Fibroblast of villous mesenchyme (primary cell): ENCODE measurements around the gene GATA2. TPM values are rescaled to one million over a fixed set of nuclear protein-coding genes. Genes with fewer than 3 reads are reported as not detected.

Experiments
- DNase-seq: peaks from one replicate; pipeline ENCODE4 v3.0.0-alpha.2; 2010; ENCODE audit warnings: low read depth
- H3K4me3 ChIP-seq: 2 replicates; pipeline ENCODE4 v1.5.1; 2011; ENCODE audit warnings: low read depth, mild to moderate bottlenecking, low read length
- CTCF ChIP-seq: IDR thresholded peaks from 2 replicates; pipeline ENCODE4 v1.5.1; 2012; ENCODE audit warnings: low read depth, mild to moderate bottlenecking, low read length; ENCODE audit not compliant: insufficient read depth
- total RNA-seq: library from RNA; depleted of rRNA; stranded (reverse); fragments of >200 nt; gene quantifications from 2 replicates; pipeline ENCODE4 v1.2.3, GENCODE V29; 2012

Gene GATA2
- total RNA-seq, 1 donor, result 41.0 TPM

- DNase-seq, result no peak
- no peak for TF ChIP-seq CTCF
- H3K4me3 ChIP-seq, result no peak overlapping the region
Observed at GRCh38 chr3:128432301-128432970, 60.6 kb downstream of the GATA2 start.

GRCh38 chr3:128431803-128432300, 61.1 kb downstream of the GATA2 start:
- no peak for TF ChIP-seq CTCF
- H3K4me3 ChIP-seq, result no peak overlapping the region
- DNase-seq, result no peak

GRCh38 chr3:128430731-128431130, 62.3 kb downstream of the GATA2 start:
- no peak overlapping the region for H3K4me3 ChIP-seq
- TF ChIP-seq CTCF, result no peak
- DNase-seq, result no peak

GRCh38 chr3:128430301-128430700, 62.7 kb downstream of the GATA2 start:
- H3K4me3 ChIP-seq, result no peak overlapping the region
- DNase-seq, result no peak
- no peak for TF ChIP-seq CTCF

GRCh38 chr3:128429751-128430150, 63.2 kb downstream of the GATA2 start:
- DNase-seq, result no peak
- TF ChIP-seq CTCF, result no peak
- no peak overlapping the region for H3K4me3 ChIP-seq

Other genes starting within 250 kb of the GATA2 start
- gene DNAJB8, start 26.3 kb downstream of the GATA2 start, total RNA-seq, result not detected in 2 replicates
- 491 and 661 TPM in 2 replicates for gene RPN1, start 157.6 kb upstream of the GATA2 start, total RNA-seq
- gene RAB7A, start 233.0 kb upstream of the GATA2 start, total RNA-seq, result 67.3 and 85.5 TPM in 2 replicates